DOHH2 (cell line): ENCODE measurements around the gene NKAIN2.

Experiments
- H3F3A ChIP-seq: fragments of 200-600 bp; sonication (generic), shearing (Covaris generic); 2 replicates; pipeline ENCODE4 v1.6.0; 2016; ENCODE audit warnings: antibody characterized with exemption, mild to moderate bottlenecking; ENCODE audit not compliant: control insufficient read depth, insufficient read depth
- H3K27ac ChIP-seq: fragments of 200-600 bp; sonication (generic); 2 replicates; pipeline ENCODE4 v1.5.1; 2014; ENCODE audit warnings: low read depth, mild to moderate bottlenecking, low read length, moderate library complexity
- H3K27me3 ChIP-seq: fragments of 200-600 bp; sonication (generic); 2 replicates; pipeline ENCODE4 v1.6.1; 2014; ENCODE audit warnings: mild to moderate bottlenecking, low read length, mixed read lengths; ENCODE audit not compliant: control insufficient read depth
- H3K36me3 ChIP-seq: fragments of 200-600 bp; sonication (generic); 2 replicates; pipeline ENCODE4 v1.6.1; 2014; ENCODE audit warnings: mild to moderate bottlenecking, low read length, moderate library complexity, mixed read lengths; ENCODE audit not compliant: control insufficient read depth
- H3K4me1 ChIP-seq: fragments of 200-600 bp; sonication (generic); 2 replicates; pipeline ENCODE4 v1.6.1; 2014; ENCODE audit warnings: mild to moderate bottlenecking, low read length, mixed read lengths; ENCODE audit not compliant: control insufficient read depth
- H3K4me2 ChIP-seq: fragments of 200-600 bp; sonication (generic); 2 replicates; pipeline ENCODE4 v1.6.0; 2014; ENCODE audit warnings: mild to moderate bottlenecking, low read length, moderate library complexity
- H3K4me3 ChIP-seq: fragments of 200-600 bp; sonication (generic); 2 replicates; pipeline ENCODE4 v1.5.1; 2014; ENCODE audit warnings: mild to moderate bottlenecking, low read length, mixed read lengths
- H3K79me2 ChIP-seq: fragments of 200-600 bp; sonication (generic); 2 replicates; pipeline ENCODE4 v1.6.1; 2014; ENCODE audit warnings: mild to moderate bottlenecking, low read length, mixed read lengths; ENCODE audit not compliant: control insufficient read depth
- H3K9me2 ChIP-seq: fragments of 200-600 bp; sonication (generic); replicated peaks from 2 replicates; pipeline ENCODE4 v1.6.1; 2014; ENCODE audit warnings: mild to moderate bottlenecking, low read length, mixed read lengths; ENCODE audit not compliant: control insufficient read depth
- H3K9me3 ChIP-seq: fragments of 200-600 bp; sonication (generic); 2 replicates; pipeline ENCODE4 v1.6.1; 2014; ENCODE audit warnings: antibody characterized with exemption, low read length, mixed read lengths; ENCODE audit not compliant: control insufficient read depth, insufficient read depth
- H4K20me1 ChIP-seq: fragments of 200-600 bp; sonication (generic); 2 replicates; pipeline ENCODE4 v1.6.0; 2014; ENCODE audit warnings: low read depth, mild to moderate bottlenecking, antibody characterized with exemption, low read length, moderate library complexity; ENCODE audit not compliant: control insufficient read depth, insufficient read depth
- EZH2phosphoT487 ChIP-seq: fragments of 200-600 bp; sonication (generic); IDR thresholded peaks from 2 replicates; pipeline ENCODE4 v1.6.1; 2017; ENCODE audit warnings: borderline replicate concordance, mild to moderate bottlenecking, antibody characterized with exemption, low read length, moderate library complexity, mixed read lengths
- TF ChIP-seq, protein P1 (sequence below): fragments of 200-600 bp; sonication (generic); IDR thresholded peaks from one replicate; pipeline ENCODE4 v1.5.1; 2014; ENCODE audit warnings: antibody characterized with exemption, mild to moderate bottlenecking, low read depth, low read length; ENCODE audit not compliant: poor library complexity, severe bottlenecking

Gene NKAIN2

DNA sequence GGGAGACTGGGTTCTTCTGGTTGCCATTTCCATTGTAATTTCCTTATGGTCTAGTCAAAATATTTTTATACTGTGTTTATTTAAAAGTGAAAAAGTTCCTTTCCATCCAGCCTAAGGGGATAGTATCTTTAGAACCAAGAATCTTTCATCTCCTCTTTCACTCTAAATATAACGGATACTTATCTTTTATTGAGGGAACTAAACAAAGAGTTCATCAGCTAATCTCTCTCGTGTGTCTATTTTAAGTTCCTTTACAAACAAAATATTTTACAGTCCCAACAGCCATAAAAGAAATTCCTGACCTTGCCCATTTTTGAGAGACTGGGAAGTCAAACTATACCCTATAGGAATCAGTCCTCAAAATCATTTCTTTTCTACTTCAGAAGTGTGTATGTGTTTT lies 232.7 kb downstream of the NKAIN2 start:
- Histone ChIP-seq H3K4me3 (no peak overlapping the region), H4K20me1 (no peaks in the 10 kb centered on the region), H3K9me2 (no peaks in the 10 kb centered on the region), H3K4me1 (no peaks in the 10 kb centered on the region), H3K9me3 (no peaks in the 10 kb centered on the region), H3F3A (no peaks in the 10 kb centered on the region), H3K36me3 (no peaks in the 10 kb centered on the region), H3K27me3 (no peaks in the 10 kb centered on the region), H3K79me2 (no peaks in the 10 kb centered on the region), H3K4me2 (no peak overlapping the region), H3K27ac (no peak overlapping the region)
- TF ChIP-seq, protein P1, sequence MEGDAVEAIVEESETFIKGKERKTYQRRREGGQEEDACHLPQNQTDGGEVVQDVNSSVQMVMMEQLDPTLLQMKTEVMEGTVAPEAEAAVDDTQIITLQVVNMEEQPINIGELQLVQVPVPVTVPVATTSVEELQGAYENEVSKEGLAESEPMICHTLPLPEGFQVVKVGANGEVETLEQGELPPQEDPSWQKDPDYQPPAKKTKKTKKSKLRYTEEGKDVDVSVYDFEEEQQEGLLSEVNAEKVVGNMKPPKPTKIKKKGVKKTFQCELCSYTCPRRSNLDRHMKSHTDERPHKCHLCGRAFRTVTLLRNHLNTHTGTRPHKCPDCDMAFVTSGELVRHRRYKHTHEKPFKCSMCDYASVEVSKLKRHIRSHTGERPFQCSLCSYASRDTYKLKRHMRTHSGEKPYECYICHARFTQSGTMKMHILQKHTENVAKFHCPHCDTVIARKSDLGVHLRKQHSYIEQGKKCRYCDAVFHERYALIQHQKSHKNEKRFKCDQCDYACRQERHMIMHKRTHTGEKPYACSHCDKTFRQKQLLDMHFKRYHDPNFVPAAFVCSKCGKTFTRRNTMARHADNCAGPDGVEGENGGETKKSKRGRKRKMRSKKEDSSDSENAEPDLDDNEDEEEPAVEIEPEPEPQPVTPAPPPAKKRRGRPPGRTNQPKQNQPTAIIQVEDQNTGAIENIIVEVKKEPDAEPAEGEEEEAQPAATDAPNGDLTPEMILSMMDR: no peak
- no peak for TF ChIP-seq EZH2phosphoT487

DNA sequence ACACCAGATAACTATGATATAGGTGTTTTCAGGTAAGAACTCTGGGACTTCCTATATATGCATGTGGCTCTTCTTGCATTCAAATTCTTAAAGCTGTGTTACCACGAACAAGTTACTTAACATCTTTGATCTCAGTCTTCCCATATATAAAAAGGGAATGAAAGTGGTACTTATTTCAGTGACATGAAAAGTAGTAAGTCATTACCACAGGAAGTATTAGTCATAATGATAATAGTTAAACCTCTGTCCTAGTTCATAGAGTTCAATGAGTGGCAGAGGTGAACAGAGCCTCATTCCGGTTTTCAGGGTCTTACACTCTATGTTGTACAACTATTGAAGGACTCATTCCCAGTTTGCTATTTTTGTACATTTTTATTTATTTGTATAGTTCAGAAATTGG lies 237.0 kb downstream of the NKAIN2 start:
- Histone ChIP-seq H3K4me2 (no peak overlapping the region), H3K36me3 (no peaks in the 10 kb centered on the region), H3K79me2 (no peaks in the 10 kb centered on the region), H3K9me3 (no peaks in the 10 kb centered on the region), H3F3A (no peaks in the 10 kb centered on the region), H4K20me1 (no peaks in the 10 kb centered on the region), H3K27me3 (no peaks in the 10 kb centered on the region), H3K9me2 (no peaks in the 10 kb centered on the region), H3K4me3 (no peak overlapping the region), H3K27ac (no peak overlapping the region), H3K4me1 (no peaks in the 10 kb centered on the region)
- TF ChIP-seq EZH2phosphoT487: no peak
- TF ChIP-seq, protein P1: no peak

DNA sequence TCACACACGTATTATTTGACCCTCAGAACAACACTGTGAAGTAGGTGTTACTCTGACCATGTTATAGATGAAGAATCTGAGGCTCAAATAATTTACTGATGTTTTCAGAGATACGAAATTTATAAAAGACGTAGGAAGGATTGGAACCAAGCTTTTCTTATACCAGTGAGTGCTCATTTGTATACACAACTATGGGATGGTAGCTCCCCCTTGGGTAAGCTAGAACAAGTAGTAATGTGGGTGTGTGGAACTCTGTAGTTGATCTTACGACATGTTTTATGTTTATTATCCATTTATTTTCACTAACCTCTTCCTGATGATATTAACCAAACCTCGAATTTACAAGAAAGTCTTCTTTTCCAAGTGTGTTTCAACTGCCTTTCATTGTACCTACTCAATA lies 248.5 kb downstream of the NKAIN2 start:
- Histone ChIP-seq H3K79me2 (no peaks in the 10 kb centered on the region), H3K9me2 (no peaks in the 10 kb centered on the region), H4K20me1 (no peaks in the 10 kb centered on the region), H3K4me3 (no peak overlapping the region), H3K4me1 (no peaks in the 10 kb centered on the region), H3K36me3 (no peaks in the 10 kb centered on the region), H3F3A (no peaks in the 10 kb centered on the region), H3K4me2 (no peak overlapping the region), H3K27ac (no peak overlapping the region), H3K9me3 (no peaks in the 10 kb centered on the region), H3K27me3 (no peaks in the 10 kb centered on the region)
- TF ChIP-seq, protein P1: no peak
- no peak for TF ChIP-seq EZH2phosphoT487

DNA sequence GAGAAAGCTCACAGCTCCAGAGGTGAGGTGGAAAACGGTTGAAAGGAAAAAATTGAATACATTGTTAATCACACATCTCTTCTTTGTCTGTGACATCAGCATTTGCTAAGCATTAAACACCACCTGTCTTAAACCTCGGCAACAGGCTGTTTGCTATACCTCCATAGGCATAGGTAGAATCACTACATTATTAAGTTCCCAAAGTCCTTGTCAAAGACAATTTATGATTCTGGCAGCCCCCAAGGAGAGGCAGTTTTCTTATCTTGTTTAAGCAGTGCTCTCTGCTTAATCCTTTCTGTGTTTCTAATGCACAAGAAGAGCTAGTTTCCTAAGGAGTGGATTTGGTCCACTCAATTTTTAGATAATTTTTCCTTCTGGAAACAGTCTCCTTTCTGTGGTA lies 249.7 kb downstream of the NKAIN2 start:
- no peak for TF ChIP-seq EZH2phosphoT487
- TF ChIP-seq, protein P1: no peak
- no peaks in the 10 kb centered on the region for H4K20me1 ChIP-seq
- no peaks in the 10 kb centered on the region for H3K79me2 ChIP-seq
- H3K9me2 ChIP-seq: no peaks in the 10 kb centered on the region
- H3K4me2 ChIP-seq: no peak overlapping the region
- no peaks in the 10 kb centered on the region for H3K36me3 ChIP-seq
- H3K27ac ChIP-seq: no peak overlapping the region
- no peaks in the 10 kb centered on the region for H3K27me3 ChIP-seq
- no peaks in the 10 kb centered on the region for H3F3A ChIP-seq
- no peak overlapping the region for H3K4me3 ChIP-seq
- no peaks in the 10 kb centered on the region for H3K4me1 ChIP-seq
- H3K9me3 ChIP-seq: no peaks in the 10 kb centered on the region
